Fibroblast of lung (primary cell): ENCODE measurements around the gene PLEKHM2.
"Not testable (repeated sequence)": the region's sequence is repeated elsewhere in the genome, so short reads cannot be mapped to it uniquely, and the experiment has no call there.

Source experiments
- EZH2 ChIP-seq: IDR thresholded peaks from 2 replicates; pipeline ENCODE4 v1.5.1; 2012; ENCODE audit warnings: low read length, control low read depth, mild to moderate bottlenecking; ENCODE audit errors: missing control alignments
- TF ChIP-seq, protein P1 (sequence below), 2 donors: IDR thresholded peaks in 1 of 2; conservative IDR thresholded peaks in 1 of 2; 1 replicate in 1 of 2; 2 replicates in 1 of 2; pipeline ENCODE4 v1.5.1; 2011 to 2012; ENCODE audit warnings: low read length in 2 of 2, control low read depth in 1 of 2, inconsistent platforms in 1 of 2, low read depth in 1 of 2, mild to moderate bottlenecking in 1 of 2

- TF ChIP-seq, protein P1, sequence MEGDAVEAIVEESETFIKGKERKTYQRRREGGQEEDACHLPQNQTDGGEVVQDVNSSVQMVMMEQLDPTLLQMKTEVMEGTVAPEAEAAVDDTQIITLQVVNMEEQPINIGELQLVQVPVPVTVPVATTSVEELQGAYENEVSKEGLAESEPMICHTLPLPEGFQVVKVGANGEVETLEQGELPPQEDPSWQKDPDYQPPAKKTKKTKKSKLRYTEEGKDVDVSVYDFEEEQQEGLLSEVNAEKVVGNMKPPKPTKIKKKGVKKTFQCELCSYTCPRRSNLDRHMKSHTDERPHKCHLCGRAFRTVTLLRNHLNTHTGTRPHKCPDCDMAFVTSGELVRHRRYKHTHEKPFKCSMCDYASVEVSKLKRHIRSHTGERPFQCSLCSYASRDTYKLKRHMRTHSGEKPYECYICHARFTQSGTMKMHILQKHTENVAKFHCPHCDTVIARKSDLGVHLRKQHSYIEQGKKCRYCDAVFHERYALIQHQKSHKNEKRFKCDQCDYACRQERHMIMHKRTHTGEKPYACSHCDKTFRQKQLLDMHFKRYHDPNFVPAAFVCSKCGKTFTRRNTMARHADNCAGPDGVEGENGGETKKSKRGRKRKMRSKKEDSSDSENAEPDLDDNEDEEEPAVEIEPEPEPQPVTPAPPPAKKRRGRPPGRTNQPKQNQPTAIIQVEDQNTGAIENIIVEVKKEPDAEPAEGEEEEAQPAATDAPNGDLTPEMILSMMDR (conservative IDR thresholded peaks at IDR 0.05 in 1 of 2, IDR thresholded peaks at IDR 0.05 in 1 of 2; ENCODE audit: low read depth in 1 of 2, low read length in 2 of 2): not testable (repeated sequence)
- TF ChIP-seq EZH2: not testable (repeated sequence)
Observed at GRCh38 chr1:15699321-15699720, 15.2 kb downstream of the PLEKHM2 start.
